GM21423 (cell line): ENCODE results near the gene AIG1.
A peak's percentile ranks its signal among the peaks of the same experiment; 100 is the strongest.
"Not testable (repeated sequence)": the region's sequence is repeated elsewhere in the genome, so short reads cannot be mapped to it uniquely, and the experiment has no call there.

Experiments used
- ATAC-seq: cut with Tn5 transposase; IDR thresholded peaks from one replicate; pipeline ENCODE4 v1.9.1; 2021; ENCODE audit warnings: mild to moderate bottlenecking, moderate library complexity; ENCODE audit not compliant: unreplicated experiment

The AIG1 gene

DNA sequence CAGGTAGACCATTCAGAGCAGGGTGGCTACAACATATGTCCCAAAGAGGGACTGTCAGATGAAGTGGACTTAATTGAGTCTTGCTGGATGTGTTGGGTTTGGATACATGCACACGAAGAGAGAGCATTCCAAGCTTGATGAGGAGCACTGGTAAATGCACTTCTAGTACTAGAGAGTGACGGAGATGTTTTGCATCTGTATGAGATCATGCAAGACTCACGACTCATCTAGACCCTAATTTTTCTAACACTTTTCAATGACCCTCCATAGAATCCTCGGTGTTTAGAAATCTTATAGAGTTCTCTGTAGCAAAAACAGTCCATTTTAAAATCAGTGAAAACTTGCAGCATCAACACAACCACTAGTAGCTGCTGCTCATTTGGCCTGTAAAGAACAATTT lies 4.8 kb upstream of the AIG1 start:
- ATAC-seq = no peak

DNA sequence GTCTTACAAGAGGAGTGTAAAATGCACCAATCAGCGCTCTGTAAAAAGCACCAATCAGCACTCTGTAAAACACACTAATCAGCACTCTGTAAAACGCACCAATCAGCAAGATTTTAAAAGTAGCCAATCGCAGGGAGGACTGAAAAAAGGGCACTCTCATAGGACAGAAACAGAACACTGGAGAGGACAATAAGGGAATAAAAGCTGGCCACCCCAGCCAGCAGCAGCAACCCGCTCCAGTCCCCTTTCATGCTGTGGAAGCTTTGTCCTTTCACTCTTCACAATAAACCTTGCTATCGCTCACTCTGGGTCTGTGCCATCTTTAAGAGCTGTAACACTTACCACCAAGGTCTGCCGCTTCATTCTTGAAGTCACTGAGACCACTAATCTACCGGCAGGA lies 1.7 kb upstream of the AIG1 start:
- no peak for ATAC-seq

DNA sequence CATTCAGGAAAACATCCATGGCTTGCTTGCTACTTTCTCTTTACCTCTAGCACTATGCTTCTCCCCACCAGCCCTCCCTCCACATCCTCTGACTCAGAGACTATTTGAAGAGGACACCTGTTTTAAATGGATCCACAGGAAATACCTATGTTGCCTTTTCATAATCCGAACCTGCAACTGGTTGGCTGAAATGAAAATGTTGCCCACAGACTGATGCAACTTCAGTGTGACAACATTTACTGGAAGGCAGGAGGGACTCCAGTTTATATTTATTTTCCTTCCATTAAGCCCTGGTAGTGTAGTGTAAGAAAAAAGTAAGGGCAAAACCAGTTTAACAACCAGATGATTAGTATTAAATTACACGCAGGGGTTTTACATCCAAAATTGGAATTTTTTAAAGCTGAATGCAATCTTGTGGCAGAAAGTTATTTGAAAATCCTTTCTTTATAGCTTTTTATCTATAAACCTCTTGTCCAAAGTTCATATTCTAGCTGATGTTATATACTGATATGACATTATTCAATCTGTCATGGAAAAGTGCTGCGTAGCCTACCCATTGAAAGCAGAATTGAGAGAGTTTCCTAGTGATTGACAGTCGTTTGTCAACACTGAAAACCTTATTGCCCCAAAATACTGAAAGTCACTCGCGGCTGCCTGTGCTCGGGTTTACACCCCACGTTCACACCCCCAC lies 881 bp upstream of the AIG1 start:
- ATAC-seq = no peak

DNA sequence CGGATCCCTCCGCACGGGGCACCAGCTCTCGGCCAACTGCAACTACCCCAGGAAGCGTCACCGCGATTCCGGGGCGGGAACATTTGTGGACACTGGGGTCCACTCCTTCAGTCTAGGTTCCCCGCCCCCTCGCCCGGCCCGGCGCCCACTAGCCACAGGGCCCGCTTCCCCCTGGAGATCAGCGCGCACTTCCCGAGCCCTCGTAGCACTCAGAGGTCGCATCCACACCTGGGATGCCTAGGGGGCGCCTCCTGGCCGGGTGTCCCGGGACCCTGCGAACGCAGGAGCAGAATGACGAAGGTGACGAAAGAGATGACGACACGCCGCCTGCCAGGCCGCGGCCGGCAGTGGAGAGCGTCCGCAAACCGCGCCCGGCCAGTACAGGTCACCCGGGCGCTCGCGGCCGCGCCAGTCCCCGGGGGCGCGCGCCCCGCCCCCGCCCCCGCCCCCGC lies 309 bp upstream of the AIG1 start:
- peak; percentile 65 for ATAC-seq

DNA sequence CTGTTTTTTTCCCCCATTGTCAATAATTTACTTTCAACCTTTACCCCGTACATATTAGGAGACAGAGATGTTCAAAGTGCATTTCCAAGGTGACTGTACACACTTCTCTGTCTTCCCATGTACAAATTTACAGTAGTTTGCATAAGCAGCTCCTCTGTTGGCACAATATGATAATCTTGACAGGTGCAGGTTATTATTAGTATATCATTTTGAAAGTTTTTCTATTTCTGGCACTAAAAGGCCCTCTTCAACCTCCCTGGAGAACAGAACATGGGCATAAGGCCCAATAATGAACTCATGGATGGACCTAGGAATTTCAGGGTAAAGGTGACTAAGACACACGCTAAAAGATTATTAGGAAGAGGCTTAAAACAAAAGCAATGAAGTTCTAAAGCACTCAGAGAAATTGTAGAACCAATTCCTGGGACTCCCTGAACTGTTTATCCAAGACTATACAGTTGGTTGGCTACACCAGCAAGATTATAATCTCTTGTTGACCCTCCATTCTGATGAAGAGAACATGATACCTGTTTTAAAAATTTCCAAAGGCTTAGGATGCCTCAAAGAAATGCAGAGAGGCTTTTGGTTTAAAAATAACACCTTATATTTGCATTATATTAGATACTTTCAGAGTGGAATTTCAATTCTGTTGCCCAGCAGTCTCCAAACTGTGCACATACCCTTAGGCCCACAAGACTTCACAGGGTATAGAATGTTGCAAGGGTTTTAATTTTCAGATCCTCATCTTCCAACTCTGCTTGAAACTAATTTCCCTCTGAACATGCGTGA lies 1.1 kb downstream of the AIG1 start:
- peak; percentile 3 for ATAC-seq

DNA sequence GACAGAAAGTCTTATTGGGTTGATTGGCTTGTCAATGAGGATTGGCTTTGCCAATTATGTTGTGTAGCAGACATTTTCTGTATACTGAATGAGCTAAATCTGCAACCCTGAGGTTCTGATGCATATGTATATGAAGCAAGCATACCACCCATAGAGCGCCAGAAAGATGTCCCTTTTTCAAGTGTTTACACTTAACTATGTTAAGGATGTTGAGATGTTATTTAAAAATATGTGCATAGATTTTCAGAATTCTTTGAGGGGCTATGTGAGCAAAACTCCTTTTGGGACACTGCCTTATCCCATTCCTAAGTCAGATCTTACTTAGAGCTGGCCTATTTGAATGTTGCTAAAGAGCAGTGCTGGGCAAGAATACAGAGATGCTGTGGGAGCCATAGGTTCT lies 1.9 kb downstream of the AIG1 start:
- ATAC-seq = no peak

DNA sequence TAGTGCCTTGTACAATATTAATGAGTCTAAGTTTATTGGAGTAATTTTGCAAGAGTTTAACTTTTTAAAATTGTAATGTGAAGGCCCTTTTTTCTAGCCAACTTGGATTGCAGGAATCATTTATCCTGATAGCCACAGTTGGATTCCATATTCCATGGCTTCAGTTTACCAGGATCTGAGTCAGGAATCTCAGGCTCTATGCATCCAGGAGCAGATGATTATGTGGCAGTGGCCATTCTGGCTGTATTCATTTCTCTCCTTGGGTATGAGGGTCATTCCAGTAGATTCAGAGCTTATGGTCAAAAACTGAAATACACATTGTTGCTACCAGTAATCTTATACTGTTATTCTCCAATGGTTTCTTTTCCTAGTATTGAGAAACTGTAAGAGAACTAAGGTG lies 2.9 kb downstream of the AIG1 start:
- no peak for ATAC-seq

DNA sequence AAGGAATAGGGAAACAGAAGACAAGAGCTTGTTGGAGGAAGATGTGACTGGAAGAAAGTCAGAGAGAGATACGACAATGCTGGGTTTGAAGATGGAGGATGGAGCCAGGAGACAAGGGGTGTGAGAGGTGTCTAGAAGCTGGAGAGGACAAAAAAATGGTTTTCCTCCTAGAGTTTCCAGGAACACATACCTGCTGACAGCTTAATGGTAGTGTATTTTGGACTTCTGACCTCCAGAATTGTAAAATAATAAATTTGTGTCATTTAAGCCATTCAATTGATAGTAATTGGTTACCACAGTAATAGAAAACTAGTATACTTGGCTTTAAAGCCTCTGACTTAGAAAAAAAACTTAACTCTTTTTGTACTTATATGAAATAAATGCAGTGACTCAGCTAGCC lies 3.6 kb downstream of the AIG1 start:
- ATAC-seq = no peak

DNA sequence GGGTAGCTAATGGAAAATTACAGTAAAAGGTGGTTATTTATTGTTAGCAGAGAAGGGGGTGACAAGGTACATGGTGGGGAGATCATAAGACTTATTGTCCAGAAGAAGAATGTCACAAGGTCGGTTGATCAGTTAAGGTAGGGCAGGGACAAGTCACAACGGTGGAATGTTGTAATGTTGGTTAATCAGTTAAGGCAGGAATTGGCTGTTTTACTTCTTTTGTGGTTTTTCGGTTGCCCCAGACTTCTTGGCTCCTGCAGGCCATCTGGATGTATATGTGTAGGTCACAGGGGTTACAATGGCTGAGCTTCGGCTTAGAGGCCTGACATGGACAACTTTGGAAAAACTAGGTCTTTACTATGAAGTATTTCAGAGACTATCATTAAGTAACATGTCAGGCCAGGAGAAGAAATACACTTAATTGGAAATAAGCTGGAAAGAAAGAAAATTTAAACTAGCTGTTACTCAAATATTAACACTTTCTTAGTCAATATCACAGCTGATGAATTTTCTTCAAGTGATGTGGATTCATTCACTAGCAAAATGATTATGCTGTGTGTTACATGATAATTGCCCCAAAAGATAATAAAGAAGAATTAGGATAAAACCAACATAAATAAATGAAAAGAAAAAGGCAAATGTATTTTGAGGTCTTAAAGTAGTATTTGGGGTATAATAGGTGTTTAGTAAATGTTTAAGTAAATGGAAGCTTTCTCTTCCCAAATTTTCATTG lies 4.4 kb downstream of the AIG1 start:
- no peak for ATAC-seq

DNA sequence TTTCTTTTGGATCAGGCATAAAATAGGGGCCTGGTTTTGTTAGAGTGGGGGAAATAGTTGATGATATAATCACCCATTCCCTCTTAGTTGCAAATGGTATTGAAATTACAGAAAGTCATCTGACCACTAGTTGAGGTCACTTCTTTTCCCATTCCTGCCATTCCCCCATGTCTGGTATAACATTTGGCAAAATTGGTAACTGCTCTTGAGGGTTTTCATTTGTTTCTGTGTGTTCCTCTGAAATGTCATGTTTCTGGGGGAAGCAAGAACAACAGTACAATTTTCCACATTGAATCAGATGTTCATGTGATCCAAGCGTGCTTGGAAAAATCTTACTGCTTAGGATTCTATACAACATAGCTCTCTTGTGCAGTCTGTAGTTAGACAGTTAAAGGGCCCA lies 7.3 kb downstream of the AIG1 start:
- no peak for ATAC-seq

DNA sequence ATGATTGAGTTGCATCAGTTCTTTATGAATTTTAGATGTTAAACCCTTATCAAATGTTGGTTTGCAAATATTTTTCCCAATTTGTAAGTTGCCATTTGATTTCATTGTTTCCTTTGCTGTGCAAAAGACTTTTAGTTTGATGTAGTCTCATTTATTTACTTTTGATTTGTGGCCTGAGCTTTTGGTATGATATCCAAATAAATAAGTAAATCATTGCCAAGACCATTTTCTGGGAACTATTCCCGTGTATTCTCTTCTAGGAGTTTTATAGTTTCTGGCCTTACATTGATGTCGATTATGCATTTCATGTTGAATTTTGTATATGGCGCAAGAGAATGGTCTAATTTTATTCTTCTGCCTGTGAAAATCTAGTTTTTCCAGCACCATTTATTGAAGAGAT lies 13.4 kb downstream of the AIG1 start:
- ATAC-seq = no peak

DNA sequence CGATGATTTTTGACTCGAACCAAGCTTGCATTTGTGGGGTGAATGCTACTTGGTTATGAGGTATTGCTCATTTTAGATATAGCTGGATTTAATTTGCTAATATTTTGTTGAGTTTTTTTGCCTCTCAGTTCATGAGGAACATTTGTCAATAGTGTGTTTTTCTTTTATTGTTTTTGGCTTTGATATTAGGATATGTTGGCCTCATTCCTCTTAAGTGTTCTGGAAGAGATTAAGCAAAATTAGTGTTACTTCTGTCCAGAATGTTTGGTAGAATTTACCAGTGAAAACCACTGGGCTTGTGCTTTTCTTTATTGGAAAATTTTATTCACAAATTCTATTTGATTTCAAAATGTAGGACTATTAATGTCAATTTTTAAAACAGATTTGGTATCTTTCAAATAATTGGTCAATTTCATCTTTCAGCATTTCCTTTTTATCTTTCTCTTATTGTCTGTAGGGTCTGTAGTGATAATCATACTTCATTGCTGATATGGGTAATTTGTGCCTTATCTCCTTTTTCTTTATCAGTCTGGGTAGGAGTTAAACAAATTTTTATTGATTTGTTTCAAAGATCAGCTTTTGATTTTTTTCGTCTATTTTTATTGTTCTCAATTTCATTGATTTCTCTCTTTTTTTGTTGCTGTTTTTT lies 14.1 kb downstream of the AIG1 start:
- no peak for ATAC-seq

DNA sequence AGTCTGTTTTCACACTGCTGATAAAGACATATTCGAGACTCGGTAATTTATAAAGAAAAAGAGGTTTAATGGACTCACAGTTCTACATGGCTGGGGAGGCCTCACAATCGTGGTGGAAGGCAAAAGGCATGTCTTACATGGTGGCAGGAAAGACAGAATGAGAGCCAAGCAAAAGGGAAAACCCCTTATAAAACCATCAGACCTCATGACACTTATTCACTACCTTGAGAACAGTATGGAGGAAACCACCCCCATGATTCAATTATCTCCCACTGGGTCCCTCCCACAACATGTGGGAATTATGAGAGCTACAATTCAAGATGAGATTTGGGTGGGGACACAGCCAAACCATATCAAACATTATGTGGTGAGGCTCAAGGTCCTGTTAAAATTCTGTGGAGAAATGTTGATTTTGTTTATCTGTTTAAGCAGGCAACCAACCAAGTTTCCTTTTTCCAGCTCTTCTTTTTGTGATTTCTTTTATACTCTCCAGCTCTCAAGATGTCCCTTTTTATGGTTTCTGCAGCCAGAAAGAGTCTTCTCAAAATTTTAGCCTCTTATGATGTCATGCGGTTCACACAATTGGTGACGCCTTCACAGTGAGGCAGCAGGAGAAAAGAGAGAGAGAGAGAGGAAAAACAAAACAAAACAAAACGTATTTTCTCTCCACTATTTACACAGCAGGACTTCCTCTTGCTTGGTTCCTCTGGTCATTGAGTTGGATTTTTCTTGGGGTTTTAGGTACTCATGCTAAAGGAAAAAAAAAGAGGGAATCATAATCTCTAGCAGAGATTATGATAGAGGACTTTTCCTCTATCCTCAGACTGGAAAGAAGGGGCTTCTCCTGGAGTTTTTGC lies 18.0 kb downstream of the AIG1 start:
- ATAC-seq = no peak

DNA sequence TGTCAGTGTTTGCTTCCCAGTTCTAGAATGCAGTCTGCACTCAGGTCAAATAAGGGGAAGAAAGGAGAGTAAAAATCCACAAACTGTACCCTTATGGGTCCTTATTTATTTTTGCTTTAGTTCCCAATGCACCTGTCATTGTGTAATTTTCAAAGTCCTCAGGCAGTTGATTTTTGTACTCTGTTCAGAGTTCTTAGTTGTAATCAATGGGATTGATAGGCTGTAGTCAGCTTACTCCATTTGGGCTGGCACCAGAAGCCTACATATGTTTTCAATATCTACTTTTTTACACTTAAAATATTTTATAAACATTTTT lies 18.6 kb downstream of the AIG1 start:
- no peak for ATAC-seq

DNA sequence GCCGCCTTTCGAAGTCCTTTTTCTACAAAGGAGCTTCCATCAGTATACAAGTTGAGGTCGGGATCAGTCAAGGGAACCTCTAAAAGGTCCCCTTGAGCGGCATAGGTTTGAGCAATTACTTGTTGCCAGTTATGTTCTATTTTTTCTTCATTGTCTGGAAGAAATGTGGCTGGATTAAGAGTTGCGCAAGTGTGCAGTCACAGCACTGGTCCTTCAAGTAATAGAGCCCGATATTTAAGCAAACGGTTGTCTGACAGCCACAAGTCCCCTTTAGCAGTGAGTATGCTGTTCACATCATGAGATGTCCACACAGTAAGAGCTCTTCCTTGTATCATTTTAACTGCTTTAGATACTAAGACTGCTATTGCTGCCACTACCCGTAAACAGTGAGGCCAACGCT lies 21.6 kb downstream of the AIG1 start:
- ATAC-seq = not testable (repeated sequence)

DNA sequence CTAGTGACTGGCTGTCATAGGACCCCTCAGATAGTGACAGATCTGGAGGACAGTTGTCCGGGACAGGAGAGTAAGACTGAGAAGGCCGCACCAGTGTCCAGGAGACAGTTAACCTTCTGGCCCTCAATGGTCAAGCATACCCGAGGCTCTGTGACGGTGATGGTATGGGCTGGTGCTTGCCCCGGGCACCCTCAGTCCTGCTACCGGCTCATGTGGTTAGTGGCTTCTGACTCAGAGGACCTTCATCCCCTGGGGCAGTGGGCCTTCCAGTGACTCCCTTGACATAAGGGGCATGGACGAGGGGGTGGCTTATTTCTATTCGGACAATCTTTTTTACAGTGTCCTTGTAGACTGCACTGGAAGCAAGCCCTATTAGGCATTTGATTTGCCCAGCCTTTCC lies 23.3 kb downstream of the AIG1 start:
- not testable (repeated sequence) for ATAC-seq

DNA sequence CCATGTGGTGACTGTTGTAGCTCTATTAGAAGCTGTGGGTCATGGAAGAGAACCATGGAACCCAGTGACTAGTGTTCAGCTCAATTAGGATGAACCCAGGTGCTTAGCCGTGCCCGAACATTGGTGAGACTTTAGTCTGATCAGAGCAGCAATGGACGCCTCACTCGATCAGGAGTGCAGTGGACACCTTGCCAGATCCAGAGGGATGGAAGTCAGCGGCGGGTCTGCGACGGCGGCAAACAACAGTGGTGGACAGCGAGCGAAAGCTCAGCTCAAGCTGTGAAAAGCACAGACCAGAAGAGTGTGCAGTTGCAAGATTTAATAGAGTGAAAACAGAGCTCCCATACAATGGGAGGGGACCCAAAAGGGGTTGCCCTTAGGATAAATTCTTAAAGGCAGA lies 26.6 kb downstream of the AIG1 start:
- not testable (repeated sequence) for ATAC-seq

DNA sequence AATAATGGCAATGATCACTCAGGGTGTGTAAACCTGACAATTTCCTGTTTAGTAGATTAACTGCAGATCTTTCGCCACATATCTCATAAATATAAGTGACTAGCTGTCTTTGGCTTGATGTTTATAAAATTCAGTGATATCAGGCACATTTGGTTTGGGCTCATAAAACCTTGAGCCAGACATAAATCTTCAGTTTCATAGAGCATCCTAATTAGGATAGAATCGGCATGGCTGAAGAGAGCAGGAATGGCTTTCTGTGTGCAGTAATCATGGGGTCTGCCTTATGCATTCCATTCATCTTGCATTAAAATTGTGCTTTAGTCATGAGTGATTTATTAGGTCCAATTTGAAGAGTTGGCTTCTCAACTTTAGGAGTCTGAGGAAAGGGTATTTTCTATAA lies 27.2 kb downstream of the AIG1 start:
- no peak for ATAC-seq

DNA sequence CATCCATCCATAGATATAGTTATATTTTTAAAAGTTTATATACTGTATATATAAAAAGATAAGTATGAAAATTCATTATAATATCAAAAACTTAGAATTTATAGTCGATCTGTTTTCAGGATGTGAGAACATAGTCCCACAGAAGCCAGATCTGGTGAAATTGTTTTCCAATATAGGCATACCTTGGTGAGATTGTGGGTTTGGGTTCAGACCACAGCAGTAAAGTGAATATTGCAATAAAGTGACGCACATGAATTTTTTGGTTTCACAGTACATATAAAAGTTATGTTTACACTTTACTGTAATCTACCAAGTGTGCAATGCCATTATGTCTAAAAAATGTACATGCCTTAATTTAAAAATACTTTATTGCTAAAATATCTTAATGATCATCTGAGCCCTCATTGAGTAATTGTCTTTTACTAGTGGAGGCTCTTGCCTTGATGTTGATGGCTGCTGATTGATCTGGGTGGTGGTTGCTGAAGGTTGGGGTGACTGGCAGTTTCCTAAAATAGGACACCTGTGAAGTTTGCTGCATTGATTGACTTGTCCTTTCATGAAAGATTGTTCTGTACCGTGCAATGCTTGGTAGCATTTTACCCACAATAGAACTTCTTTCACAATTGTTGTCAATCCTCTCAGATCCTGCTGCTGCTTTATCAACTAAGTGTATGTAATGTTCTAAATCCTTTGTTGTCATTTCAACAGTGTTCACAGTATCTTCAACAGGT lies 29.8 kb downstream of the AIG1 start:
- no peak for ATAC-seq

DNA sequence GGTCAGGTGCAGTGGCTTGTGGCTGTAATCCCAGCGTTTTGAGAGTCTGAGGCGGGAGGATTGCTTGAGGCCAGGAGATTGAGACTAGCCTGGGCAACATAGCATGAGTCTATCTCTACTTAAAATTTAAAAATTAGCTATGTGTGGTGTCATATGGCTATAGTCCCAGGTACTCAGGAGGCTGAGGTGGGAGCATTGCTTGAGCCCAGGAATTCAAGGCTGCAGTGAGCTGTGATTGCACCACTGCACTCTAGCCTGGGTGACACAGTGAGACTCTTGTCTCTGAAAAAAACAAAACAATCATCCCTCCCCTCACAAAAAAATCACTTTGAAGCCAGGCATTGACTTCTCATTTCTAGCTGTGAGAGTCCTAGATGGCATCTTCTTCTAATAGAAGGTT lies 32.1 kb downstream of the AIG1 start:
- no peak for ATAC-seq
